RPMI7951 (cell line): ENCODE results near the gene ABCC2. TPM values are rescaled to one million over a fixed set of nuclear protein-coding genes. Genes with fewer than 3 reads are reported as not detected.
"Not testable (repeated sequence)": the region's sequence is repeated elsewhere in the genome, so short reads cannot be mapped to it uniquely, and the experiment has no call there.

Experiments
- DNase-seq: peaks from one replicate; pipeline ENCODE4 v3.0.0-alpha.2; 2012; ENCODE audit warnings: low read depth
- total RNA-seq: library from RNA; depleted of rRNA; stranded (reverse); fragments of >200 nt; shearing (Covaris generic); gene quantifications from 2 replicates; pipeline ENCODE4 v1.2.3, GENCODE V29; 2014; rRNA removed

The ABCC2 gene
- total RNA-seq, 1 experiment from 2014 or later = 14.8 TPM

DNA sequence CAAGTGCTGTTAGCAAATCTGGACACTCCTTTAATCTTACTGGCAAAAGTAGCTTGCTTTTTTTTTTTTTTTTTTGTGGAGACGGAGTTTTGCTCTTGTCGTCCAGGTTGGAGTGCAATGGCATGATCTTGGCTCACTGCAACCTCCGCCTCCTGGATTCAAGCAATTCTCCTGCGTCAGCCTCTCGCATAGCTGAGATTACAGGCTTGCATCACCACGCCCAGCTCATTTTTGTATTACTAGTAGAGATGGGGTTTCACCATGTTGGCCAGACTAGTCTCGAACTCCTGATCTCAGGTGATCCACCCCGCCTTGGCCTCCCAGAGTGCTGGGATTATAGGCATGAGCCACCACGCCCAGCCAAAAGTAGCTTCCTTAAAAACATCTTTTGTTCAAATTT, 112.6 kb downstream of the ABCC2 start:
- DNase-seq = not testable (repeated sequence)

GRCh38 chr10:99895867-99896266, 113.4 kb downstream of the ABCC2 start:
- no peak for DNase-seq

Other genes with a start within 250 kb of the ABCC2 start
- gene NKX2-3, start 249.7 kb upstream of the ABCC2 start, total RNA-seq = 0.59 TPM in 1 of 2 replicates, not detected in the other
- 11.9 and 14.9 TPM in 2 replicates for gene SLC25A28, start 162.2 kb upstream of the ABCC2 start, total RNA-seq
- gene ENTPD7, start 123.1 kb upstream of the ABCC2 start, total RNA-seq = 4.6 and 4.8 TPM in 2 replicates
- 21.0 and 24.6 TPM in 2 replicates for gene COX15, start 50.5 kb upstream of the ABCC2 start, total RNA-seq
- gene CUTC, start 50.4 kb upstream of the ABCC2 start, total RNA-seq = 19.6 and 20.3 TPM in 2 replicates
- 5.9 and 7.2 TPM in 2 replicates for gene DNMBP, start 227.3 kb downstream of the ABCC2 start, total RNA-seq